Right renal pelvis (tissue), 4 donors: ENCODE measurements around the gene ATP5F1D. TPM values are rescaled to one million over a fixed set of nuclear protein-coding genes. Genes with fewer than 3 reads are reported as not detected.

Source experiments
- DNase-seq, 4 donors: peaks; one replicate each; pipeline ENCODE4 v3.0.0-alpha.2; 2013; ENCODE audit warnings: low read depth in 4 of 4, low spot score in 3 of 4, missing footprints in 1 of 4
- polyA plus RNA-seq, 4 donors: library from polyadenylated mRNA; unstranded; fragments of 120-200 nt; gene quantifications; one replicate each; pipeline ENCODE4 v1.2.1, GENCODE V29; 2013; ENCODE audit not compliant: insufficient read length in 4 of 4

The ATP5F1D gene
- polyA plus RNA-seq, 4 donors: 85.5 to 156 (median 99.3) TPM

GRCh38 chr19:1268226-1269064, 26.9 kb downstream of the ATP5F1D start:
- no peak for DNase-seq

- peak; percentile 94 to 98 (median 97) for DNase-seq
These were observed 27.5 kb downstream of the ATP5F1D start, which contains the start of gene CIRBP for GRCh38 chr19:1269065-1269477. Gene CIRBP (plus strand): TSS chr19:1269332. CDS start chr19:1270934, 1,602 bp downstream.

GRCh38 chr19:1269478-1270212, 28.1 kb downstream of the ATP5F1D start:
- DNase-seq: no peak

GRCh38 chr19:1270213-1270853, 28.8 kb downstream of the ATP5F1D start:
- DNase-seq: no peak

GRCh38 chr19:1270854-1271527, 29.4 kb downstream of the ATP5F1D start:
- DNase-seq: no peak

GRCh38 chr19:1271528-1272422, 30.2 kb downstream of the ATP5F1D start:
- DNase-seq: no peak

- no peak for DNase-seq
These were observed 31.1 kb downstream of the ATP5F1D start for GRCh38 chr19:1272423-1273262.

GRCh38 chr19:1273263-1274041, 31.9 kb downstream of the ATP5F1D start:
- DNase-seq: no peak

- DNase-seq: no peak
These were observed 32.7 kb downstream of the ATP5F1D start for GRCh38 chr19:1274081-1274851.

- no peak for DNase-seq
These were observed 33.3 kb downstream of the ATP5F1D start for GRCh38 chr19:1274852-1275259.

- DNase-seq: peak; percentile 86 to 94 (median 91)
These were observed 33.9 kb downstream of the ATP5F1D start, which contains the start of gene FAM174C for GRCh38 chr19:1275260-1275975. Gene FAM174C (plus strand): TSS chr19:1275530. CDS start chr19:1275550, 20 bp downstream.

- no peak for DNase-seq
These were observed 34.6 kb downstream of the ATP5F1D start for GRCh38 chr19:1275976-1276627.

- no peak for DNase-seq
These were observed 35.1 kb downstream of the ATP5F1D start for GRCh38 chr19:1276628-1277022.

GRCh38 chr19:1277061-1277460, 35.5 kb downstream of the ATP5F1D start:
- DNase-seq: no peak

- DNase-seq: no peak
These were observed 36.5 kb downstream of the ATP5F1D start for GRCh38 chr19:1278074-1278473.
